ENCODE measurements around the gene P2RX5.

The P2RX5 gene

GRCh38 chr17:3681057-3681456 lies 14.9 kb downstream of the P2RX5 start:
- no peaks in the 10 kb centered on the region for H3K36me3 ChIP-seq (ENCODE audit: control insufficient read depth, insufficient read depth, low read length)
- H3K4me1 ChIP-seq (ENCODE audit: control insufficient read depth, insufficient read depth, low read length) = peaks cover 5% of the 10 kb centered on the region; the same call in 1 of the 2 replicates
- H3K27ac ChIP-seq (ENCODE audit: low read depth, low read length) = no peak overlapping the region
- no peaks in the 10 kb centered on the region for H3K27me3 ChIP-seq (ENCODE audit: control insufficient read depth, insufficient read depth, low read length)
- H3K9ac ChIP-seq (ENCODE audit: low read depth, low read length) = no peak overlapping the region
- no peaks in the 10 kb centered on the region for H3K9me3 ChIP-seq (ENCODE audit: control insufficient read depth, insufficient read depth, low read length)
- H3K4me3 ChIP-seq (ENCODE audit: low read depth, low read length) = no peak overlapping the region

- Histone ChIP-seq H3K36me3 (ENCODE audit: control insufficient read depth, insufficient read depth, low read length) (no peaks in the 10 kb centered on the region), H3K9me3 (ENCODE audit: control insufficient read depth, insufficient read depth, low read length) (no peaks in the 10 kb centered on the region), H3K27ac (ENCODE audit: low read depth, low read length) (no peak overlapping the region), H3K27me3 (ENCODE audit: control insufficient read depth, insufficient read depth, low read length) (no peaks in the 10 kb centered on the region), H3K4me1 (ENCODE audit: control insufficient read depth, insufficient read depth, low read length) (peaks cover 5% of the 10 kb centered on the region; the same call in 1 of the 2 replicates), H3K4me3 (ENCODE audit: low read depth, low read length) (no peak overlapping the region), H3K9ac (ENCODE audit: low read depth, low read length) (no peak overlapping the region)
Observed at GRCh38 chr17:3679531-3680126, 16.3 kb downstream of the P2RX5 start.

- H3K9ac ChIP-seq (ENCODE audit: low read depth, low read length) = no peak overlapping the region
- peaks cover 5% of the 10 kb centered on the region; the same call in 1 of the 2 replicates for H3K4me1 ChIP-seq (ENCODE audit: control insufficient read depth, insufficient read depth, low read length)
- H3K27ac ChIP-seq (ENCODE audit: low read depth, low read length) = no peak overlapping the region
- H3K4me3 ChIP-seq (ENCODE audit: low read depth, low read length) = no peak overlapping the region
- H3K36me3 ChIP-seq (ENCODE audit: control insufficient read depth, insufficient read depth, low read length) = no peaks in the 10 kb centered on the region
- H3K9me3 ChIP-seq (ENCODE audit: control insufficient read depth, insufficient read depth, low read length) = no peaks in the 10 kb centered on the region
- no peaks in the 10 kb centered on the region for H3K27me3 ChIP-seq (ENCODE audit: control insufficient read depth, insufficient read depth, low read length)
Observed at GRCh38 chr17:3678821-3679530, 17.0 kb downstream of the P2RX5 start.

GRCh38 chr17:3678095-3678820 lies 17.7 kb downstream of the P2RX5 start:
- Histone ChIP-seq H3K36me3 (ENCODE audit: control insufficient read depth, insufficient read depth, low read length) (no peaks in the 10 kb centered on the region), H3K27me3 (ENCODE audit: control insufficient read depth, insufficient read depth, low read length) (no peaks in the 10 kb centered on the region), H3K27ac (ENCODE audit: low read depth, low read length) (no peak overlapping the region), H3K4me1 (ENCODE audit: control insufficient read depth, insufficient read depth, low read length) (peaks cover 5% of the 10 kb centered on the region; the same call in 1 of the 2 replicates), H3K4me3 (ENCODE audit: low read depth, low read length) (no peak overlapping the region), H3K9me3 (ENCODE audit: control insufficient read depth, insufficient read depth, low read length) (no peaks in the 10 kb centered on the region), H3K9ac (ENCODE audit: low read depth, low read length) (no peak overlapping the region)

GRCh38 chr17:3675886-3676285 lies 20.1 kb downstream of the P2RX5 start:
- Histone ChIP-seq H3K4me1 (ENCODE audit: control insufficient read depth, insufficient read depth, low read length) (peaks cover 5% of the 10 kb centered on the region; the same call in 1 of the 2 replicates), H3K27ac (ENCODE audit: low read depth, low read length) (no peak overlapping the region), H3K36me3 (ENCODE audit: control insufficient read depth, insufficient read depth, low read length) (0 out of 2 replicates have a peak, but pooled peaks cover 5% of the 10 kb centered on the region), H3K27me3 (ENCODE audit: control insufficient read depth, insufficient read depth, low read length) (no peaks in the 10 kb centered on the region), H3K4me3 (ENCODE audit: low read depth, low read length) (no peak overlapping the region), H3K9me3 (ENCODE audit: control insufficient read depth, insufficient read depth, low read length) (no peaks in the 10 kb centered on the region), H3K9ac (ENCODE audit: low read depth, low read length) (no peak overlapping the region)

GRCh38 chr17:3672571-3672970 lies 23.4 kb downstream of the P2RX5 start:
- Histone ChIP-seq H3K4me3 (ENCODE audit: low read depth, low read length) (no peak overlapping the region), H3K9ac (ENCODE audit: low read depth, low read length) (no peak overlapping the region), H3K27ac (ENCODE audit: low read depth, low read length) (no peak overlapping the region), H3K4me1 (ENCODE audit: control insufficient read depth, insufficient read depth, low read length) (peaks cover 4% of the 10 kb centered on the region), H3K9me3 (ENCODE audit: control insufficient read depth, insufficient read depth, low read length) (no peaks in the 10 kb centered on the region), H3K27me3 (ENCODE audit: control insufficient read depth, insufficient read depth, low read length) (no peaks in the 10 kb centered on the region), H3K36me3 (ENCODE audit: control insufficient read depth, insufficient read depth, low read length) (peaks cover 8% of the 10 kb centered on the region; the same call in 1 of the 2 replicates)

GRCh38 chr17:3669548-3669947 lies 26.4 kb downstream of the P2RX5 start:
- Histone ChIP-seq H3K9ac (ENCODE audit: low read depth, low read length) (peak overlapping the region; percentile 88), H3K27ac (ENCODE audit: low read depth, low read length) (no peak overlapping the region), H3K9me3 (ENCODE audit: control insufficient read depth, insufficient read depth, low read length) (no peaks in the 10 kb centered on the region), H3K4me3 (ENCODE audit: low read depth, low read length) (peak overlapping the region; percentile 87), H3K27me3 (ENCODE audit: control insufficient read depth, insufficient read depth, low read length) (no peaks in the 10 kb centered on the region), H3K36me3 (ENCODE audit: control insufficient read depth, insufficient read depth, low read length) (peaks cover 8% of the 10 kb centered on the region; the same call in 1 of the 2 replicates), H3K4me1 (ENCODE audit: control insufficient read depth, insufficient read depth, low read length) (peaks cover 8% of the 10 kb centered on the region; the same call in 1 of the 2 replicates)

GRCh38 chr17:3669085-3669347 lies 26.9 kb downstream of the P2RX5 start:
- Histone ChIP-seq H3K27me3 (ENCODE audit: control insufficient read depth, insufficient read depth, low read length) (no peaks in the 10 kb centered on the region), H3K4me3 (ENCODE audit: low read depth, low read length) (peak overlapping the region; percentile 87), H3K4me1 (ENCODE audit: control insufficient read depth, insufficient read depth, low read length) (peaks cover 8% of the 10 kb centered on the region; the same call in 1 of the 2 replicates), H3K27ac (ENCODE audit: low read depth, low read length) (peak overlapping the region; percentile 92), H3K9me3 (ENCODE audit: control insufficient read depth, insufficient read depth, low read length) (no peaks in the 10 kb centered on the region), H3K36me3 (ENCODE audit: control insufficient read depth, insufficient read depth, low read length) (peaks cover 12% of the 10 kb centered on the region; the same call in 1 of the 2 replicates), H3K9ac (ENCODE audit: low read depth, low read length) (peak overlapping the region; percentile 88)

- H3K4me1 ChIP-seq (ENCODE audit: control insufficient read depth, insufficient read depth, low read length) = peaks cover 8% of the 10 kb centered on the region; the same call in 1 of the 2 replicates
- no peaks in the 10 kb centered on the region for H3K27me3 ChIP-seq (ENCODE audit: control insufficient read depth, insufficient read depth, low read length)
- H3K27ac ChIP-seq (ENCODE audit: low read depth, low read length) = peak within 1 kb of the TSS; percentile 99
- peak within 1 kb of the TSS; percentile 87 for H3K4me3 ChIP-seq (ENCODE audit: low read depth, low read length)
- peak within 1 kb of the TSS; percentile 91 for H3K9ac ChIP-seq (ENCODE audit: low read depth, low read length)
- H3K36me3 ChIP-seq (ENCODE audit: control insufficient read depth, insufficient read depth, low read length) = peaks cover 18% of the 10 kb centered on the region; the same call in 1 of the 2 replicates
- no peaks in the 10 kb centered on the region for H3K9me3 ChIP-seq (ENCODE audit: control insufficient read depth, insufficient read depth, low read length)
Observed at GRCh38 chr17:3668279-3669084, 27.5 kb downstream of the P2RX5 start, which contains the start of the genes EMC6 and TAX1BP3. Gene EMC6 (plus strand): TSS chr17:3668812. CDS start chr17:3669147, 335 bp downstream. Gene TAX1BP3 (minus strand): TSS chr17:3668578. CDS start chr17:3668526, 52 bp downstream.

Data from HUES48 (cell line).